SK-N-SH (cell line): Measurements from ENCODE around the gene PSMB2.

ENCODE experiments used
- EP300 ChIP-seq, 2 experiments: IDR thresholded peaks; 2 replicates each; pipeline versions ENCODE4 v1.4.0 to v1.6.1; 2012; ENCODE audit warnings: borderline replicate concordance in 1 of 2, low read depth in 1 of 2, low read length in 1 of 2
- FOSL2 ChIP-seq: IDR thresholded peaks from 2 replicates; pipeline ENCODE4 v1.4.0; 2012; ENCODE audit warnings: low read depth, mild to moderate bottlenecking, moderate library complexity, borderline replicate concordance
- GABPA ChIP-seq: IDR thresholded peaks from 2 replicates; pipeline ENCODE4 v1.4.0; 2012; ENCODE audit warnings: low read depth, mild to moderate bottlenecking
- JUND ChIP-seq: IDR thresholded peaks from 2 replicates; pipeline ENCODE4 v1.4.0; 2012
- NFIC ChIP-seq: IDR thresholded peaks from 2 replicates; pipeline ENCODE4 v1.4.0; 2012; ENCODE audit warnings: borderline replicate concordance
- POLR2AphosphoS5 ChIP-seq: IDR thresholded peaks from 2 replicates; pipeline ENCODE4 v1.6.1; 2012; ENCODE audit warnings: low read depth, low read length
- RAD21 ChIP-seq: IDR thresholded peaks from 2 replicates; pipeline ENCODE4 v1.6.1; 2012; ENCODE audit warnings: mild to moderate bottlenecking, low read length
- RCOR1 ChIP-seq: fragments of 150-350 bp; IDR thresholded peaks from 2 replicates; pipeline ENCODE4 v1.6.1; 2017; ENCODE audit warnings: antibody characterized with exemption, low read length
- SMC3 ChIP-seq: IDR thresholded peaks from 2 replicates; pipeline ENCODE4 v1.6.1; 2012; ENCODE audit warnings: low read depth, low read length, improper control_type of control experiment
- TF ChIP-seq, protein P1 (sequence below): fragments of 200-600 bp; sonication (generic); IDR thresholded peaks from 2 replicates; pipeline ENCODE4 v1.6.1; 2017; ENCODE audit warnings: antibody characterized with exemption, mild to moderate bottlenecking, moderate library complexity
- TF ChIP-seq, protein P2 (sequence below): fragments of 150-350 bp; IDR thresholded peaks from 2 replicates; pipeline ENCODE4 v1.6.1; 2017; ENCODE audit warnings: antibody characterized with exemption, low read length, low read depth, borderline replicate concordance

DNA sequence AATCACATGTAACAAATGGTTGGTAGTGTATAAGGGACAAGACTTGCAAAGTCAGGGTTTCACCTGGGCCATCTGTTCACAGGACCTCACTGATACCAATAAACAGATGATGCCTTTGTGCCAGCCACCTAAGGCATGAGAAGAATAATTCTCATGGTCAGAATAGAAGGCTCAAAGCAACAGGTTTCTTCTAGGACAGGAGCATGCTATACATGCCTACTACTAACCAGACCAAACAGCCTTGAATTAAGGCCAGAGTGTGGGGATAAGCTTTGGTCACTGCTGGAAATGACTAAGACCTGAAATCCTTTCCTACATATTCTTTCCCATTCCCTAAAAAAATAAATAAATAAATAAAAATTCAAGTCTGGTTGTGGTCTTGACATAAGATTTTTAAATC, 17.5 kb downstream of the PSMB2 start:
- no peak for TF ChIP-seq FOSL2
- no peak for TF ChIP-seq SMC3
- TF ChIP-seq POLR2AphosphoS5: no peak
- TF ChIP-seq GABPA: no peak
- TF ChIP-seq, protein P1, sequence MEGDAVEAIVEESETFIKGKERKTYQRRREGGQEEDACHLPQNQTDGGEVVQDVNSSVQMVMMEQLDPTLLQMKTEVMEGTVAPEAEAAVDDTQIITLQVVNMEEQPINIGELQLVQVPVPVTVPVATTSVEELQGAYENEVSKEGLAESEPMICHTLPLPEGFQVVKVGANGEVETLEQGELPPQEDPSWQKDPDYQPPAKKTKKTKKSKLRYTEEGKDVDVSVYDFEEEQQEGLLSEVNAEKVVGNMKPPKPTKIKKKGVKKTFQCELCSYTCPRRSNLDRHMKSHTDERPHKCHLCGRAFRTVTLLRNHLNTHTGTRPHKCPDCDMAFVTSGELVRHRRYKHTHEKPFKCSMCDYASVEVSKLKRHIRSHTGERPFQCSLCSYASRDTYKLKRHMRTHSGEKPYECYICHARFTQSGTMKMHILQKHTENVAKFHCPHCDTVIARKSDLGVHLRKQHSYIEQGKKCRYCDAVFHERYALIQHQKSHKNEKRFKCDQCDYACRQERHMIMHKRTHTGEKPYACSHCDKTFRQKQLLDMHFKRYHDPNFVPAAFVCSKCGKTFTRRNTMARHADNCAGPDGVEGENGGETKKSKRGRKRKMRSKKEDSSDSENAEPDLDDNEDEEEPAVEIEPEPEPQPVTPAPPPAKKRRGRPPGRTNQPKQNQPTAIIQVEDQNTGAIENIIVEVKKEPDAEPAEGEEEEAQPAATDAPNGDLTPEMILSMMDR: no peak
- no peak for TF ChIP-seq JUND
- TF ChIP-seq NFIC: no peak
- TF ChIP-seq, protein P2, sequence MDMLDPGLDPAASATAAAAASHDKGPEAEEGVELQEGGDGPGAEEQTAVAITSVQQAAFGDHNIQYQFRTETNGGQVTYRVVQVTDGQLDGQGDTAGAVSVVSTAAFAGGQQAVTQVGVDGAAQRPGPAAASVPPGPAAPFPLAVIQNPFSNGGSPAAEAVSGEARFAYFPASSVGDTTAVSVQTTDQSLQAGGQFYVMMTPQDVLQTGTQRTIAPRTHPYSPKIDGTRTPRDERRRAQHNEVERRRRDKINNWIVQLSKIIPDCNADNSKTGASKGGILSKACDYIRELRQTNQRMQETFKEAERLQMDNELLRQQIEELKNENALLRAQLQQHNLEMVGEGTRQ: no peak
- TF ChIP-seq RAD21: no peak
- TF ChIP-seq EP300 (IDR thresholded peaks at IDR 0.05; ENCODE audit: borderline replicate concordance in 1 of 2, low read depth in 1 of 2, low read length in 1 of 2): no peak
- no peak for TF ChIP-seq RCOR1
